IgD-negative memory B cell (primary cell): ENCODE results near the gene CDKN1A. TPM values are rescaled to one million over a fixed set of nuclear protein-coding genes. Genes with fewer than 3 reads are reported as not detected.
"Not testable (repeated sequence)": the region's sequence is repeated elsewhere in the genome, so short reads cannot be mapped to it uniquely, and the experiment has no call there.

Source experiments
- H3K27ac Mint-ChIP-seq, 3 donors: one replicate each; pipeline ENCODE4 v1.8.0; 2020 to 2022; ENCODE audit warnings: mild to moderate bottlenecking in 3 of 3, mixed read lengths in 3 of 3, moderate library complexity in 1 of 3
- H3K27me3 Mint-ChIP-seq: one replicate; pipeline ENCODE4 v1.8.0; 2021; ENCODE audit warnings: mixed read lengths
- H3K36me3 Mint-ChIP-seq: one replicate; pipeline ENCODE4 v1.8.0; 2020; ENCODE audit warnings: mild to moderate bottlenecking, mixed read lengths
- H3K4me1 Mint-ChIP-seq, 3 donors: one replicate each; pipeline ENCODE4 v1.8.0; 2020 to 2022; ENCODE audit warnings: mixed read lengths in 3 of 3, mild to moderate bottlenecking in 1 of 3
- H3K4me3 Mint-ChIP-seq, 4 donors: one replicate each; pipeline ENCODE4 v1.8.0; 2020 to 2022; ENCODE audit warnings: mild to moderate bottlenecking in 4 of 4, mixed read lengths in 4 of 4, moderate library complexity in 3 of 4
- H3K9me3 Mint-ChIP-seq, 3 donors: one replicate each; pipeline ENCODE4 v1.8.0; 2020 to 2021; ENCODE audit warnings: mixed read lengths in 3 of 3, mild to moderate bottlenecking in 1 of 3
- polyA plus RNA-seq: library from polyadenylated mRNA; unstranded; fragments of 300-500 nt; fragmentation: Illumina TruSeq; gene quantifications from one replicate; pipeline ENCODE4 v1.2.3, GENCODE V29; 2021

CDKN1A gene
- polyA plus RNA-seq, 1 donor from 2014 or later: 81.1 TPM

GRCh38 chr6:36722879-36723278 is 44.4 kb downstream of the CDKN1A start:
- Mint-ChIP-seq H3K4me1 (peaks cover 26 to 44% (median 35%) of the 10 kb centered on the region in 3 donors), H3K27ac (peak overlapping the region in 1 of 3 donors; percentile 80), H3K9me3 (no peaks in the 10 kb centered on the region), H3K36me3 (peaks cover 1% of the 10 kb centered on the region), H3K27me3 (no peaks in the 10 kb centered on the region), H3K4me3 (no peak overlapping the region)

DNA sequence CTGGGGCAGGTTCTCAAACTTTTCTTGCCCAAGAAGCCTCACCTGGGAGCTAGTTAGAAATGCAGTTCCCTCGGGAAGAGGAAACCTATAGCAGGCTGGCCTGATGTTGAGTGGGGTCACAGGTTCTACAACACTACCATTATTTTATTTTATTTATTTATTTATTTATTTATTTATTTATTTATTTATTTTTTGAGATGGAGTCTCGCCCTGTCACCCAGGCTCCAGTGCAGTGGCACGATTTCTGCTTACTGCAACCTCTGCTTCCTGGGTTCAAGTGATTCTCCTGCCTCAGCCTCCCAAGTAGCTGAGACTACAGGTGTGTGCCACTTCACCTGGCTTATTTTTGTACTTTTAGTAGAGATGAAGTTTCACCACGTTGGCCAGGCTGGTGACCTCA is 45.5 kb downstream of the CDKN1A start:
- H3K4me1 Mint-ChIP-seq: peaks cover 27 to 48% (median 38%) of the 10 kb centered on the region in 3 donors
- H3K9me3 Mint-ChIP-seq, H3K27ac Mint-ChIP-seq, H3K27me3 Mint-ChIP-seq, H3K36me3 Mint-ChIP-seq: not testable (repeated sequence)
- peak overlapping the region in 1 of 4 donors; percentile 37 for H3K4me3 Mint-ChIP-seq

- peak overlapping the region in 2 of 4 donors; percentile 4 to 6 for H3K4me3 Mint-ChIP-seq
- no peaks in the 10 kb centered on the region for H3K27me3 Mint-ChIP-seq
- H3K27ac Mint-ChIP-seq: peak overlapping the region in 2 of 3 donors; percentile 8 to 36
- H3K9me3 Mint-ChIP-seq: no peaks in the 10 kb centered on the region
- H3K4me1 Mint-ChIP-seq: peaks cover 30 to 43% (median 32%) of the 10 kb centered on the region in 3 donors
- H3K36me3 Mint-ChIP-seq: peaks cover 4% of the 10 kb centered on the region
These were observed 46.2 kb downstream of the CDKN1A start for GRCh38 chr6:36724514-36725390.

DNA sequence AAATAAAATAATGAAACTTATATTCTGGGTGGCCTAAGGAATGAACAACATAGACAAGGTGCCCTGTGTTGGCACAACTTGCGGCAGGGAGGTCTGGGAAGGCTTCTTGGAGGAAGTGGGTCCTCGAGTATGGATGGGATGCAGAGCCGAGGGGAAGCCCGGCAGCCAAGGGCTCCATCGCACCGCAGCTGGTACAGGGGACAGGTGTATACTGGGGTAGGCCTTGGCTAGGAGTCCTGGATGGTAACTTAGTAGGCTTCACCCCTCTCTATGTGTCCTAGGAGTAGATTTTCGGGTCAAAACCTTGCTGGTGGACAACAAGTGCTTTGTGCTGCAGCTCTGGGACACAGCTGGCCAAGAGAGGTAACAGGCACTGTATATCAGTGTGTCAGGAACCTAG is 47.1 kb downstream of the CDKN1A start:
- peak overlapping the region in 1 of 3 donors; percentile 8 for H3K27ac Mint-ChIP-seq
- H3K4me3 Mint-ChIP-seq: peak overlapping the region in 2 of 4 donors; percentile 51 to 57
- H3K36me3 Mint-ChIP-seq: peaks cover 4% of the 10 kb centered on the region
- no peaks in the 10 kb centered on the region for H3K9me3 Mint-ChIP-seq
- H3K4me1 Mint-ChIP-seq: peaks cover 27 to 39% (median 32%) of the 10 kb centered on the region in 3 donors
- H3K27me3 Mint-ChIP-seq: no peaks in the 10 kb centered on the region

- Mint-ChIP-seq H3K27ac (peak overlapping the region in 2 of 3 donors; percentile 6 to 50), H3K27me3 (no peaks in the 10 kb centered on the region), H3K4me3 (peak overlapping the region in 1 of 4 donors; percentile 0), H3K4me1 (peaks cover 24 to 36% (median 36%) of the 10 kb centered on the region in 3 donors), H3K36me3 (peaks cover 8% of the 10 kb centered on the region), H3K9me3 (no peaks in the 10 kb centered on the region)
These were observed 49.0 kb downstream of the CDKN1A start for GRCh38 chr6:36727505-36728021.

DNA sequence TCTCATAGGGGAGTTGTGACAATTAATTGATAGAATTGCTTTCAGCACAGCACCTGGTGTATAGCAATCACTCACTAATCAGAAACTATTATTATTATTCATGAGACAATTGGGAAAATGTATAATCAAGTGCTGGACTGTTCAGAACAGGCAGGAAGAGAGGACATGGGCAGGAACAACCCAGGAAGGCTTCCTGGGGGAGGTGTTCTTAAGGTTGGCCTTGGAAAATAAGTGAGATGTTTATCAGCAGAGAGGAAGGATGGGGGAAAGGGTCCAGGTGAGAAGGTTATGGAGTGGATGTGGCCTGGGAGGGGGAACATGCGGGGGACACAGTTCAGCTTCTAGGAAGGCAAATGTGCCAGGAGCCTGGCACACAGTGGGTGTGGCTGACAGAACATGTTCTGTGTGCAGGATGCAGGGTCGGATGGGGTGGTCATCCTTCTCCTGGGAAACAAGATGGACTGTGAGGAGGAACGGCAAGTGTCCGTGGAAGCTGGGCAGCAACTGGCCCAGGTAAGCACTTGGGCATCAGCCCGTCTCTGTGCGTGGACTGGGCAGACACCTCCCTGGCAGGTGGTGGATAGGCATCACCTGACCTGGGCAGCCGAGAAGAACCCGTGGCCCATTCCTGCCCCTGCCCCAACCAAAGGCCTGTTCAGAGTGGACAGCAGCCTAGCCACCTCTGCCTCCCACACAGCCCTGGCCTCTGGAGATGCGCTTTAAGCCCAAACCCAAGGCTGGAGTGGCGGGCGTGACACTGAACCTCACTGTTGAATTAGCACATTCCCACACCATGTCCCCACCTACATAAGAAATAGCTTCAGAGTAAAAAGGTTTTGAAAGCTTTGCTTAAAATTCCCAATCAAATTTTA is 50.0 kb downstream of the CDKN1A start:
- peak overlapping the region in 1 of 4 donors; percentile 0 for H3K4me3 Mint-ChIP-seq
- no peak overlapping the region for H3K27ac Mint-ChIP-seq
- H3K4me1 Mint-ChIP-seq: peaks cover 24 to 36% (median 36%) of the 10 kb centered on the region in 3 donors
- peaks cover 8% of the 10 kb centered on the region for H3K36me3 Mint-ChIP-seq
- no peaks in the 10 kb centered on the region for H3K27me3 Mint-ChIP-seq
- H3K9me3 Mint-ChIP-seq: no peaks in the 10 kb centered on the region

DNA sequence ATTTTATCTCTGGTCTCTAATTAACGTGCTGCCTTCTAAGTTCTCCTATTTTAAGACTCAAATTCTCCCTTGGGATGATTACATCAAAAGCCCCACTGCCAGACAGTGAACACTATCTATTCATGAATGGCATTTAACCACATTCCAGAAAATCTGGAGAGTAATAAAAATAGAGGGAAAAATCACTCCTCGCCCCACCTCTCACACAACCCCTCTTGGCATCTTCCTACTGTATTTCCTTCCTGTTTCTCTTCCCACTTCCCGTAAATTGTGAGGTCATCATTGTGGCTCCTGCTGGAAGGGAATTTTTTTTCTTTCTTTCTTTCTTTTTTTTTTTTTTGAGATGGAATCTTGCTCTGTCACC is 50.6 kb downstream of the CDKN1A start:
- H3K9me3 Mint-ChIP-seq: no peaks in the 10 kb centered on the region
- H3K27me3 Mint-ChIP-seq: no peaks in the 10 kb centered on the region
- H3K27ac Mint-ChIP-seq: peak overlapping the region in 1 of 3 donors; percentile 95
- H3K4me3 Mint-ChIP-seq: no peak overlapping the region
- peaks cover 24 to 36% (median 36%) of the 10 kb centered on the region in 3 donors for H3K4me1 Mint-ChIP-seq
- peaks cover 8% of the 10 kb centered on the region for H3K36me3 Mint-ChIP-seq

DNA sequence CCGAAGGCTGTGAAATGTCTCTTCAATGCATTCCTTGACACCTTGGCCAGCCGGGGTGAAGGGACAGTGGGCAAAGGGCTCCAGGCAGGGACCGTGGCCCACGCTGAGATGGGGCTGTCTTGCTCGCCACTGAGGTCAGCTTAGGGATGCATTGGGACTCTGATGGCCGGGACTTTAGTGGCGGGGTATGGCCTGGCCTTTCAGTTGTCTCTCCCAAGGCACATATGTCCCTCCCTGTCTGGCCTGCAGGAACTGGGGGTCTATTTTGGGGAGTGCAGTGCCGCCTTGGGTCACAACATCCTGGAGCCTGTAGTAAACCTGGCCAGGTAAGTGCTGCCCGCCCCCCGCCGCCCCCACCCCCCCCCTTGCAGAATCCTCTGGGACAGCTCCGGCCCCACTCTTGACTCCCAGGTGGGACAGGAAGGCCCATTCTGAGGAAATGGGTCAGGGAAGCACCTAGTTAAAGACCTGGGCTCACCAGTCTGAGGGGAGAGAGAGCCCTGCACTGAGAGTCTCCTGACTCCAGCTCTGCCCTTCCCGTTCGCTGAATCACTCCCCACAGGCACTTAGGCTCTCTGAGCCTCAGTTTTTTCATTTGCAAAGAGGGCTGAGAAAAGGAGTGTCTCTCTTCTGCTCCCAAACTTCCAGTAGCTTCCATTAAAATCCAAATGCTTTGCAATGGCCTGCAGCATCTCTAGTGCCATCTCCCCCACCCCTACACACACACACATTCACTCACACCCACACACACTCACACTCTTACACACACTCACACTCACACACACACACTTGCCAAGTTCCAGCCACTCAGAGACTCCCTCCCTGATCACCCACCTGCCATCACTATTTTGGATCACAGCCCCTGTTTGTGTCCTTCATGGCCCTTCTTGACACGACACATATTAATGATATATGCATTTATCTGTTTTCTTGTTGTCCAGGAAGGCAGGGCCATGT is 52.2 kb downstream of the CDKN1A start:
- Mint-ChIP-seq H3K9me3 (no peaks in the 10 kb centered on the region), H3K36me3 (peaks cover 8% of the 10 kb centered on the region), H3K27me3 (no peaks in the 10 kb centered on the region), H3K4me3 (peak overlapping the region in 1 of 4 donors; percentile 21), H3K4me1 (peaks cover 17 to 31% (median 27%) of the 10 kb centered on the region in 3 donors), H3K27ac (no peak overlapping the region)

DNA sequence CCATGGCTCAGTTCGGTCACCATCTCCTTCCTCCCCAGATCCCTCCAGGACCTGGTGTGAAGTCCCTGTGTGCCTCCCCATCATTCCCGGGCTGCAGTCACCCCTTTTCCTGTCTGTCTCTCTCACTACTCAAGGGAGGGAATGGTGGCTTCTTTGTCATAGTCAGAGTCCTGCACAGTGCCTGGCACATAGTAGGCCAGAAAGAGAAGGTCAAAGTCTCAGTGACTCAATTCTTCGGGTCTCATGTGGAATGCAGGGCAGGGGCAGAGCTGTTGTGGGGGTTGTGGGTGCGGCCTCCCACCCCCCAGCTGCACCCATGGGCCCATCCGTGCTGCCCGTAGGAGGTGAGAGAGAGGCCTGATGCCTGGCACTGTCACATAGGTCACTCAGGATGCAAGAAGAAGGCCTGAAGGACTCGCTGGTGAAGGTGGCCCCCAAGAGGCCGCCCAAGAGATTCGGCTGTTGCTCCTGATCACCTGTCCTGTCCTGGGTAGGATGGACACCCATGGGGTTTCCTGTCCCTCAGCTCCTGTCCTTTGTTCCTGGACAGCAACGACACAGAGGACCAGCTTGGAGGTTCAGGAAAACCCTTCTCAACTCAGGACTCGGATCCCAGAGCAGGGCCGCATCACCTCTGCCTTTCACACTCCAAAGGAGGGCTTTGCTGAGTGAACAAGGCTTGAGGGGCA is 53.3 kb downstream of the CDKN1A start:
- H3K27me3 Mint-ChIP-seq: no peaks in the 10 kb centered on the region
- no peaks in the 10 kb centered on the region for H3K9me3 Mint-ChIP-seq
- peak overlapping the region in 1 of 3 donors; percentile 72 for H3K27ac Mint-ChIP-seq
- H3K4me3 Mint-ChIP-seq: no peak overlapping the region
- peaks cover 8% of the 10 kb centered on the region for H3K36me3 Mint-ChIP-seq
- H3K4me1 Mint-ChIP-seq: peaks cover 12 to 23% (median 20%) of the 10 kb centered on the region in 3 donors

DNA sequence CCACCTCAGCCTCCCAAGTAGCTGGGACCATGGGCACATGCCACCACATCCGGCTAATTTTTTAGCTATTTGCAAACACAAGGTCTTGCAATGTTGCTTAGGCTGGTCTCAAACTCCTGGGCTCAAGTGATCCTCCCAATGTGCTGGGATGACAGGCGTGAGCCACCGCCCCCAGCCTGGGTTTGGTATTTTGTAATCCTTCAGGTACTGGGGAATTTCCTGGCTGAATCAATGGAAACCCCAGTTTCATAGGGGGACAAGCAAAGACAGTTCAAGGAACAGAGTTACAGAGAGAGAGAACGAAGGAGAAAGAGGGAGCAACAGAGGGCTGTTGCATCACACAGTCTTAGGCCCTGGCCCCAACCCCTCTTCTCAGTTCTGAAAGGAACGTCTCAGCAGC is 54.8 kb downstream of the CDKN1A start:
- no peaks in the 10 kb centered on the region for H3K27me3 Mint-ChIP-seq
- peak overlapping the region in 1 of 4 donors; percentile 10 for H3K4me3 Mint-ChIP-seq
- no peaks in the 10 kb centered on the region for H3K9me3 Mint-ChIP-seq
- no peak overlapping the region for H3K27ac Mint-ChIP-seq
- H3K36me3 Mint-ChIP-seq: peaks cover 6% of the 10 kb centered on the region
- H3K4me1 Mint-ChIP-seq: peaks cover 9 to 13% (median 13%) of the 10 kb centered on the region in 3 donors

DNA sequence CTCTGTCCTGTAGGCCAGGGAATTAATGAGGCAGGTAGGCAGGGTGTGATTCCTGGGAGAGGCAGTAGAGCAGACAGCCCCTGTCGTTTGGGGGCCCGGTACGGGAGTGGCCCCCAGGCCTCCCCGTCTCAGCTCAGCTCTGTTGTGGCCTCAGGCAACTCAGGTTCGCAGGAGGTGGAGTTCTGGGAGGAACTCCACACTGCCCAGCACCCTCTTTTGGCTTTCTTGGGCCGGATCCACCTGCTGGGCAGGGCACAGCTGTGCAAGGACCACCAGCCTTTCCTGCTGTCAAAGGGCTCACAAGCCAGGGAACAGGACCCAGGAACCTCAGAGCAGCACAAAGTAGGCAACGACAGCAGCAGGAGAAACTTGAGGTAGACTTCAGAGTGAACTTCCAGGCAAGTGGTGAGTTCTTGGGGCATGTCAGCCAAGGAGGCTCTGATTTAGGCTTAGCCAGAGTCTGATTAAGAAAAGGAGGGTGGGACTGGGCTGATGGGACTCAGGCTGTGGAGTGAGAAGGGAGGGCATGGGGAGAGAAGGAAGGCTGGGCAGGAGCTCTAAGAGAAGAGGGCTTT is 56.1 kb downstream of the CDKN1A start:
- Mint-ChIP-seq H3K4me3 (peak overlapping the region in 3 of 4 donors; percentile 53 to 88 (median 79)), H3K9me3 (no peaks in the 10 kb centered on the region), H3K4me1 (peaks cover 9 to 18% (median 14%) of the 10 kb centered on the region in 3 donors), H3K36me3 (peaks cover 3% of the 10 kb centered on the region), H3K27ac (peak overlapping the region in 2 of 3 donors; percentile 10 to 57), H3K27me3 (no peaks in the 10 kb centered on the region)

- H3K27ac Mint-ChIP-seq: peak overlapping the region in 2 of 3 donors; percentile 1 to 10
- peaks cover 3% of the 10 kb centered on the region for H3K36me3 Mint-ChIP-seq
- H3K27me3 Mint-ChIP-seq: no peaks in the 10 kb centered on the region
These were observed 56.9 kb downstream of the CDKN1A start for GRCh38 chr6:36735110-36736071.

More at GRCh38 chr6:36735110-36736071, 56.9 kb downstream of the CDKN1A start:
- Mint-ChIP-seq H3K4me3 (peak overlapping the region in 3 of 4 donors; percentile 53 to 88 (median 79)), H3K9me3 (no peaks in the 10 kb centered on the region), H3K4me1 (peaks cover 12 to 24% (median 21%) of the 10 kb centered on the region in 3 donors)
